Activated CD4-positive, alpha-beta memory T cell treated with anti-CD3 and anti-CD28 coated beads for 36 hours (primary cell): Measurements from ENCODE around the gene NRDC. TPM values are rescaled to one million over a fixed set of nuclear protein-coding genes. Genes with fewer than 3 reads are reported as not detected.
"Not testable (repeated sequence)": the region's sequence is repeated elsewhere in the genome, so short reads cannot be mapped to it uniquely, and the experiment has no call there.

Experiments
- CTCF ChIA-PET: fragments of 350-600 bp; sonication (Branson Sonifier 250); formaldehyde crosslinking; loops from one replicate; lab custom pipeline; 2021; ENCODE audit warnings: antibody characterized with exemption, inconsistent platforms; lab: Charles Lee
- POLR2A ChIA-PET: fragments of 350-600 bp; sonication (Branson Sonifier 250); formaldehyde crosslinking; loops from one replicate; lab custom pipeline; 2021; ENCODE audit warnings: antibody characterized with exemption; lab: Charles Lee
- DNase-seq: peaks from one replicate; pipeline ENCODE4 v3.0.0-alpha.2; 2020
- H3K27ac Mint-ChIP-seq: one replicate; pipeline ENCODE4 v1.8.0; 2021; ENCODE audit warnings: mixed read lengths
- H3K27me3 Mint-ChIP-seq: one replicate; pipeline ENCODE4 v1.8.0; 2021; ENCODE audit warnings: mixed read lengths
- H3K36me3 Mint-ChIP-seq: one replicate; pipeline ENCODE4 v1.8.0; 2021; ENCODE audit warnings: mixed read lengths
- H3K4me1 Mint-ChIP-seq: one replicate; pipeline ENCODE4 v1.8.0; 2021; ENCODE audit warnings: low read depth, mixed read lengths
- H3K4me3 Mint-ChIP-seq: one replicate; pipeline ENCODE4 v1.8.0; 2021; ENCODE audit warnings: mild to moderate bottlenecking, mixed read lengths
- H3K9me3 Mint-ChIP-seq: one replicate; pipeline ENCODE4 v1.8.0; 2021; ENCODE audit warnings: mixed read lengths
- intact Hi-C: fragments of 100-400 bp; cut with micrococcal nuclease; formaldehyde crosslinking; loops from one replicate; pipeline ENCODE4 v1.15.1; 2023
- total RNA-seq, 2 experiments: library from RNA; stranded (reverse); gene quantifications; one replicate each; pipeline ENCODE4 v1.2.3, GENCODE V29; 2021

Gene NRDC
- total RNA-seq, 2 experiments from 2014 or later = 153 to 155 TPM

DNA sequence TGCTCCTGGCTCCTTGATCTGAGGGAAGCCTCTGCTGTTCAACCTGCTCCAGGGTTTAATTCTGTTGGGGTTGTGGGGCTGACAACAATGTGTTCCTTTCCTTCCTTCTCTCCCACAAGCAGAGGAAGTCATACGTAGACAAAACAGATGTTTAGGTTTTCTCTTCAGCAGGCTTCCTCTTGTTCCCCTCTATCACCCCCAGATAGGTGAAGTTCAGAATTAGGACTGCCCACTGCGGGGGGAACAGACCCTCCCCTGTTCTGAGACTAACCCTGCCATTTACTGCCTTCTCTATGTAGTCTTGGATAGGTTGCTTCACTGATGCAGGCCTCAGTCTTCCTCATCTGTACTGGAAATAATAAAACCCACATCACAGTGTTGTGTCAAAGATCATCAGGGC lies 30.0 kb upstream of the NRDC start:
- CTCF ChIA-PET = no interaction called here
- no peak overlapping the region for H3K27ac Mint-ChIP-seq
- H3K36me3 Mint-ChIP-seq = no peaks in the 10 kb centered on the region
- no peaks in the 10 kb centered on the region for H3K4me1 Mint-ChIP-seq
- intact Hi-C loops = no loop called here
- H3K9me3 Mint-ChIP-seq = peaks cover 4% of the 10 kb centered on the region
- H3K4me3 Mint-ChIP-seq = no peak overlapping the region
- H3K27me3 Mint-ChIP-seq = no peaks in the 10 kb centered on the region
- DNase-seq = no peak
- POLR2A ChIA-PET = no interaction called here

DNA sequence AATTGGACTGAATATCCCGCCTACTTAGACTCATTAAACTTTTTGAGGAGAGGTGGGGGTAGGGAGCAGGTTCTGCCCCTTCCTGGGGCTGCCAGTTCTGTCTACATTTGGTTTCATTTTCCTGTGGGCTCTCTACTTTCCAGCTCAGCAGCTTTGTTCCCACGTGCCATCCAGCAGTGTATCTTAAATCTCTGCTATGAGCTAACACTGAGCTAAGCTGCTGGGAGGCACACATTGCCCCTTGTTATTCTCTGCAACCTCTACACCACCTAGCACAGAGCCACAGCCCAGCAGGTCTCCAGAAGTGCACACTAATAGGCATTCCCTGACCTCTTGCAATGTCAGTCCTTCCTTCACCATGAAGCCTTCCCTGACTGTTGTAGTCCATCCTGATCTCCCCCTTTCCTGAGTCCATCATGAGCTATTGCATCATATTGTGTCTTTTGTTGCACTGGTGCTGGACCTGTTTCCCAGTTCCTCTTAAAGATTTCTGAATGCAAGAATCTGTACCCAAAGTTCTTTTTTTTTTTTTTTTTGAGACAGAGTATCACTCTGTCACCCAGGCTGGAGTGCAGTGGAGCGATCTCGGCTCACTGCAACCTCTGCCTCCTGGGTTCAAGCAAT lies 28.7 kb upstream of the NRDC start:
- Mint-ChIP-seq H3K4me3 (no peak overlapping the region), H3K36me3 (no peaks in the 10 kb centered on the region), H3K4me1 (no peaks in the 10 kb centered on the region), H3K27ac (no peak overlapping the region), H3K9me3 (peaks cover 4% of the 10 kb centered on the region), H3K27me3 (no peaks in the 10 kb centered on the region)
- DNase-seq = no peak
- intact Hi-C loops = no loop called here
- POLR2A ChIA-PET = no interaction called here
- CTCF ChIA-PET = interaction anchor here (3.0 kb wide), 1 partner anchor 10 kb away, joined by 9 read pairs; no protein-coding TSS in a partner anchor

DNA sequence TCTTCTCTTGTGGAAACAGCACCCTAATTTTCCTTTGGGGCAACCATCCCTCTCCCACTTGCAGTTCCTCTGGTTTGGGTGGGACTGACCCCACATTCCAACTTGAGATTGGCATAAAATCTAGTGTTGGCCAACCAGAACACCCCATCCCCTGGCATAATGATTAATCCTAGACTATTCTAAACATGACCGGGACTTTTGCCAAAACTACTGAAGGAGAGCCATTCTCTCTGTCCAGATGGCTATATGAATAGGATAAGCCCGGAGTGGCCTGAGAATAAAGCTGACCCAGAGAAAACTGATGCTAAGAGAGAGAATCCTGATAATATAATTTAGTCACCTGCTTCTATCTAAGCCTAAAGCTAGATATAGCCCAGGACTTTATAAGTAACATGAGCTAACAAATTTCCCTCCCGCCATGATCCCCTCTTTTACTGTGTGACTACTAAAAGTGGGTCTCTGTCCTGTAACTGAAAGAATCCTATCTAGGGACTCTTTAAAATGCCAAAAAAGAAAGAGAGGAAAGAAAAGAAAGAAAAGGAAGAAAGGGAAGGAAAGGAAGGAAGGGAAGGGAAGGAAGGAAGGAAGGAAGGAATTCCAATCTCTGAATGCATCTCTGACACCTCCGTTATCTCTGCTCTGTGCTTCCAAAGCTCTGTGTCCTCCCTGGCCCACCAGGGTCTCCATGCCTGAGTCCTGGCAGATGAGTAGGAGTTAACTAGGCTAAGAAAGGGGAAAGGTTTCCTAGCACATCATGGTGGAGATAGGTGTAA lies 28.0 kb upstream of the NRDC start:
- Mint-ChIP-seq H3K4me3 (no peak overlapping the region), H3K9me3 (peaks cover 4% of the 10 kb centered on the region), H3K27ac (no peak overlapping the region), H3K4me1 (no peaks in the 10 kb centered on the region), H3K36me3 (no peaks in the 10 kb centered on the region), H3K27me3 (no peaks in the 10 kb centered on the region)
- no peak for DNase-seq
- intact Hi-C loops = no loop called here
- ChIA-PET CTCF (interaction anchor here (3.0 kb wide), 1 partner anchor 9 kb away, joined by 9 read pairs; no protein-coding TSS in a partner anchor), POLR2A (no interaction called here)

DNA sequence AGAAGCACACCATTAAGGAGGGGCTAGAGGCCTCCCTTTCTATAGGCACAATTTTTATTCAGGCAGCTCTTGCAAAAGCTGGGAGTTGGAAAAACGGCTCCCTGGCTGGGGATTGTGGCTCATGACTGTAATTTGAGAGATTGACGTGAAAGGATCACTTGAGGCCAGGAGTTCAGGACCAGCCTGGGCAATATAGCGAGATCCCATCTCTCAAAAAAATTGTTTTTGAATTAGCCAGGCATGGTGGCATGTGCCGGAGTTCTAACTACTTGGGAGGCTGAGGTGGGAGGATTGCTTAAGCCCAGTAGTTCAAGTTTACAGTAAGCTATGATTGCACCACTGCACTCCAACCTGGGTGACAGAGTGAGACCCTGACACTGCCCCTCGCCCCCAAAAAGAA lies 23.9 kb upstream of the NRDC start:
- no peak for DNase-seq
- Mint-ChIP-seq H3K9me3 (peaks cover 4% of the 10 kb centered on the region), H3K36me3 (no peaks in the 10 kb centered on the region), H3K27me3 (peaks cover 11% of the 10 kb centered on the region), H3K27ac (no peak overlapping the region), H3K4me3 (no peak overlapping the region), H3K4me1 (no peaks in the 10 kb centered on the region)
- ChIA-PET POLR2A (no interaction called here), CTCF (interaction anchor here (1.4 kb wide), 1 partner anchor 99 kb away, joined by 3 read pairs; no protein-coding TSS in a partner anchor)
- intact Hi-C loops = no loop called here

DNA sequence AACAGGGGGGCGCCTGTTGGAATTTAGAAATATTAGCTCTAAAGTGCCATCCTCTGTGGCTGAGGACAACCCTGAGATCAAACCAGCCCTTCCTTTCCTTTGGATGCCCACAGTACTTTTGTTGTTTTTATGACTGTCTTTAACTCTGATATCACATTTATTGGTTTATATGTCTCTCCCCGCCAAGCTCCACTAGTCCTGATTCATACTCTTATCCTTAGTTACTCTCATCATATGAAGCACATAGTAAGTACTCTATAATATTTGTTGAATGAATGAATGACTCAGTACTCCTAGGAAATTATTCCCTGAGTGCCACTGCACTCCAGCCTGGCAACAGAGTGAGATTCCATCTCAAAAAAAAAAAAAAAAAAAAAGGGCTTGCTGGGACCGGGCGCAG lies 22.6 kb upstream of the NRDC start:
- peaks cover 17% of the 10 kb centered on the region for H3K27me3 Mint-ChIP-seq
- no peaks in the 10 kb centered on the region for H3K36me3 Mint-ChIP-seq
- intact Hi-C loops = no loop called here
- H3K4me1 Mint-ChIP-seq = no peaks in the 10 kb centered on the region
- ChIA-PET POLR2A (no interaction called here), CTCF (no interaction called here)
- no peaks in the 10 kb centered on the region for H3K9me3 Mint-ChIP-seq
- no peak for DNase-seq
- no peak overlapping the region for H3K4me3 Mint-ChIP-seq
- no peak overlapping the region for H3K27ac Mint-ChIP-seq

DNA sequence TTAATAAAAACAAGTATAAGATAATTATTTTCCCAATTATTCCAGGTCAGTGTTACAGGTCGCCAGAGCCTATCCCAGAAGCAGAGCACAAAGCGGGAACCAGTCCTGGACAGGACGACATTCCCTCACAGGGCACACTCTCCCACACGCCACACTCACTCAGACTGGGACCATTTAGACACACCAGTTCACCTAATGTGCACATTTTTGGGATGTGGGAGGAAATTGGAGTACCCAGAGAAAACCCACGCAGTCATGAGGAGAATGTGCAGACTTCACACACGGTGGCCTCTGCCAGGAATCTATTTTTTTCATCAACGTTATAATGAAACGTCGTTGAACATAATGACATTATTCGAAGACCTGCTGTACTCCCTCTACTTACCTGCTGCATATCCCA lies 20.5 kb upstream of the NRDC start:
- CTCF ChIA-PET = interaction anchor here (0.7 to 5.0 kb wide), 5 partner anchors 35 to 110 kb away, joined by 3 to 58 read pairs (median 3); no protein-coding TSS in a partner anchor
- H3K27me3 Mint-ChIP-seq = peaks cover 26% of the 10 kb centered on the region
- POLR2A ChIA-PET = no interaction called here
- intact Hi-C loops = loop anchor here (5.0 kb wide), 2 partner anchors 38 to 398 kb away; no protein-coding TSS in a partner anchor
- no peak overlapping the region for H3K4me3 Mint-ChIP-seq
- no peak for DNase-seq
- H3K36me3 Mint-ChIP-seq = peaks cover 1% of the 10 kb centered on the region
- no peaks in the 10 kb centered on the region for H3K9me3 Mint-ChIP-seq
- H3K4me1 Mint-ChIP-seq = no peaks in the 10 kb centered on the region
- H3K27ac Mint-ChIP-seq = no peak overlapping the region

DNA sequence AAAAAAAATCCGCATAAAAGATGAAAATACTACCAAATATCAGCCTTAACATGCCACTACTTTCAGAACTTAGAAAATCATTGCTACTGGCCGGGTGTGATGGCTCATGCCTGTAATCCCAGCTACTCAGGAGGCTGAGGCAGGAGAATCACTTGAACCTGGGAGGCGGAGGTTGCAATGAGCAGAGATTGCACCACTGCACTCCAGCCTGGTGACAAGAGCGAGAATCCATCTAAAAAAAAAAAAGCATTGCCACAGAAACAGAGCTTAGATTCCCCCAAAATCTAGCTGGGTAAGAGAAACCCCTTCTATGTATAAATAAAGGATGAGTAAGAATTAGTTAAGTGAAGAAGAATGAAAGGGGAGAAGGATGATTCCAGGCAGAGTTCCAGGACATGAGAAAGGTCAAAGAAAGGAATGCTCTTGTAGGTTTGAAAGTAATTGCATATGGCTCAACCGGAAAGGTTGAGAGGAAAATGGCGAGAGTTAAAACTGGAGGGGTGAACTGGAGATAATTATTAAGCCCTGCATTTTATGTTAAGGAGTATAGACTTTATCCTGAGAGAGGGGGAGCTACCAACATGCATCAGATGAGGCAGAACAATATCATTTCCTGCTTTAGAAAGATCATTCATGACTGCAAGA lies 19.7 kb upstream of the NRDC start:
- Mint-ChIP-seq H3K36me3 (peaks cover 1% of the 10 kb centered on the region), H3K4me3 (no peak overlapping the region), H3K27me3 (peaks cover 30% of the 10 kb centered on the region), H3K27ac (no peak overlapping the region), H3K4me1 (no peaks in the 10 kb centered on the region), H3K9me3 (no peaks in the 10 kb centered on the region)
- ChIA-PET CTCF (interaction anchor here (0.6 to 5.0 kb wide), 12 partner anchors 8 to 156 kb away, joined by 3 to 58 read pairs (median 4); no protein-coding TSS in a partner anchor), POLR2A (no interaction called here)
- no peak for DNase-seq
- intact Hi-C loops = loop anchor here (5.0 kb wide), 2 partner anchors 39 to 399 kb away; no protein-coding TSS in a partner anchor

DNA sequence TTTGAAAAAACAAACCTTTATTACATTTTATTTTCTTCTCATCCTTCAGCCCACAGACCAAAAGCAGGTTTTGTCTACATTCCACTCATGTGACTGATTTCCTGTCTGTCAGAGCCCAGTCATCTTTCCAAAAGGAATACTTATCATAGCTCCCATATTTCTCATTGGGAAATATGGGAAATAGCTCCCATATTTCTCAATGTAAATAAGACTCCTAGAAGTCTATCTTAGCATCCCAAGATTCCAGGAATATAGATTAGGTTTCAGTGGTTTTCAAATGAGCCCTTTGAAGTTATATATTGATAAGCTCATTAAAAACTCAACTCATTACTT lies 19.1 kb upstream of the NRDC start:
- Mint-ChIP-seq H3K4me1 (no peaks in the 10 kb centered on the region), H3K4me3 (no peak overlapping the region), H3K27ac (no peak overlapping the region), H3K27me3 (peaks cover 32% of the 10 kb centered on the region), H3K9me3 (no peaks in the 10 kb centered on the region), H3K36me3 (peaks cover 1% of the 10 kb centered on the region)
- DNase-seq = no peak
- intact Hi-C loops = loop anchor here (1.0 to 5.0 kb wide), 3 partner anchors 40 to 400 kb away; no protein-coding TSS in a partner anchor
- POLR2A ChIA-PET = no interaction called here
- CTCF ChIA-PET = interaction anchor here (0.9 to 5.0 kb wide), 11 partner anchors 8 to 156 kb away, joined by 3 to 58 read pairs (median 5); no protein-coding TSS in a partner anchor

DNA sequence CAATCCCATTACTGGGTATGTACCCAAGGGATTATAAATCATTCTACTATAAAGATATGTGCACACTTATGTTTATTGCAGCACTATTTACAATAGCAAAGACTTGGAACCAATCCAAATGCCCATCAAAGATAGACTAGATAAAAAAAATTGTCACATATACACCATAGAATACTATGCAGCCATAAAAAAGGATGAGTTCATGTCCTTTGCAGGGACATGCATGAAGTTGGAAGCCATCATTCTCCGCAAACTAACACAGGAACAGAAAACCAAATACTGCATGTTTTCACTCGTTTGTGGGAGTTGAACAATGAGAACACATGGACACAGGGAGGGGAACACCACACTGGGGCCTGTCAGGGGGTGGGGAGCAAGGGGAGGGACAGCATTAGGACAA lies 16.2 kb upstream of the NRDC start:
- H3K4me3 Mint-ChIP-seq, H3K27ac Mint-ChIP-seq, POLR2A ChIA-PET, DNase-seq, H3K4me1 Mint-ChIP-seq, CTCF ChIA-PET, H3K36me3 Mint-ChIP-seq, H3K9me3 Mint-ChIP-seq: not testable (repeated sequence)
- intact Hi-C loops = loop anchor here (5.0 kb wide), 2 partner anchors 43 to 403 kb away; no protein-coding TSS in a partner anchor
- H3K27me3 Mint-ChIP-seq = peaks cover 36% of the 10 kb centered on the region

DNA sequence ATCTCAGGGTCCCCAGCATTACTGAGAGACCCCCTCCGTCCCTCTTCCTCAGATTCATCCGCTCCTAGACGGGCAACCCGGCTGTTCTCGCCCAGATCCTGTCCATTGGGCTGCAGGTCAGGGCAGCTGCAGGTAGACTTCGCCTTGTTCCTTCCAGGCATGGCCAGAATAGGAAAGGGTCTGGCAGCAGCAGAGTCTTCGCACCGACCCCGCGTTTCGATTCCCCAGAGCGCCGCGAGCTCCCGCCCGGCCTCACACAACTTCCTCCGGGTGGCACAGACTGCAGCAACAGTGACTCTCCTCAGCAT lies 265 bp downstream of the NRDC start:
- peaks cover 16% of the 10 kb centered on the region for H3K36me3 Mint-ChIP-seq
- ChIA-PET POLR2A (interaction anchor here (1.1 to 1.3 kb wide), 2 partner anchors 9 to 155 kb away, joined by 3 to 5 read pairs; partner anchors contain the start of gene KTI12), CTCF (no interaction called here)
- no peak overlapping the region for H3K4me3 Mint-ChIP-seq
- peaks cover 4% of the 10 kb centered on the region for H3K27me3 Mint-ChIP-seq
- intact Hi-C loops = loop anchor here (1.0 to 10.0 kb wide), 4 partner anchors 149 to 913 kb away; partner anchors contain the start of genes EPS15, FAF1 and OSBPL9
- DNase-seq = no peak
- no peaks in the 10 kb centered on the region for H3K9me3 Mint-ChIP-seq
- peaks cover 34% of the 10 kb centered on the region for H3K4me1 Mint-ChIP-seq
- no peak overlapping the region for H3K27ac Mint-ChIP-seq

DNA sequence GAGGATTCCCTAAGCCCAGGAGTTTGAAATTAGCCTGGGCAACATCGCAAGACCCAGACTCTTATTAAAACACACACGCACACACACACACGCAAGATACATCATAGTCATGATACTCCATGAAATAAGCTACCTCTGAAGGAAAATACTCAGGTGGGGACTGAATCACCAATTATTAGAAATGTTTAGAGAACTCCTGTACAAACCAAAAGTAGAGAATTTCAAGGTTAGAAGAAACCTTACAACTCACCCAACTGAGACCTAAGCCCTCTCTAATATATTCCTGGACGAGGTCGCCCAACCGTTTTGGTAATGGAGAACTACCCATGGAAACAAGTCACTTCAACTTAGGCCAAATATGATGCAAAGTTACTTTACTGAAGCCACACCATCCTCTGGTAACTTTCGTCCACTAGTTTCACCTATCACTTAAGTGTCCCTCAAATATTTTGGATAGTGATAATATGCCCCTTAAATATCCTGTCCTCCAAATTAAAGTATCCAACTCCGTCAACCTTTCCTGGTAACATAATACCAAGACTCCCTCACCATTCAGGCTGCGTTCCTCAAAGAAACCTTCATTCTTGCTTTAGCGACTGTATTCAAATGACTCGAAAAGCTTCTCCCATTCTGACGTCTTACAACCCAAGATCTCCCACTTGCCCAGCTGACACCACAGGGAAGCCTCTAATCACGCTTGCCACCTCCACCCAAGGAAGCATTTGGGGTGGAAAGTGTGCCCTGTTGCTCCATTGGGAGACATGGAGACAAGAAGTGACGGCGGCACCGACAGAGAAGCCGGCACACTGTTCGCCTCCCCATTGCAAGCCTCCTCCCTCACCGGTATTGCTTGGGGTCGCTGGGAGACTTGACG lies 856 bp downstream of the NRDC start:
- ChIA-PET POLR2A (interaction anchor here (1.1 to 1.3 kb wide), 2 partner anchors 9 to 156 kb away, joined by 3 to 5 read pairs; partner anchors contain the start of gene KTI12), CTCF (interaction anchor here (1.8 kb wide), 1 partner anchor 19 kb away, joined by 5 read pairs; no protein-coding TSS in a partner anchor)
- intact Hi-C loops = loop anchor here (1.0 to 10.0 kb wide), 4 partner anchors 149 to 913 kb away; partner anchors contain the start of genes EPS15, FAF1 and OSBPL9

More for the DNA sequence above, 856 bp downstream of the NRDC start:
- H3K27ac Mint-ChIP-seq = no peak overlapping the region
- H3K4me3 Mint-ChIP-seq = no peak overlapping the region
- peaks cover 17% of the 10 kb centered on the region for H3K36me3 Mint-ChIP-seq
- peak; percentile 45 for DNase-seq
- no peaks in the 10 kb centered on the region for H3K27me3 Mint-ChIP-seq
- H3K4me1 Mint-ChIP-seq = peaks cover 38% of the 10 kb centered on the region
- H3K9me3 Mint-ChIP-seq = no peaks in the 10 kb centered on the region
